GM18951 (cell line): ENCODE results near the gene USP24.

Experiments
- POLR2A ChIP-seq: IDR thresholded peaks from 4 replicates; pipeline ENCODE4 v1.6.1; 2011; ENCODE audit warnings: mild to moderate bottlenecking; ENCODE audit not compliant: insufficient read length, insufficient read depth; ENCODE audit errors: extremely low read depth
- in situ Hi-C: fragments of 300-500 bp; cut with MboI; formaldehyde crosslinking; loops from one replicate; pipeline ENCODE4 v1.12.0; 2022; ENCODE audit warnings: low sequenced_read_pairs, mixed read lengths, inconsistent platforms; ENCODE audit not compliant: unreplicated experiment

Gene USP24

GRCh38 chr1:55044617-55045397 lies 170.4 kb downstream of the USP24 start:
- TF ChIP-seq POLR2A, result no peak
- in situ Hi-C loops, result no loop called here

- no peak for TF ChIP-seq POLR2A
- in situ Hi-C loops, result no loop called here
These were observed 171.4 kb downstream of the USP24 start for GRCh38 chr1:55043726-55044125.

DNA sequence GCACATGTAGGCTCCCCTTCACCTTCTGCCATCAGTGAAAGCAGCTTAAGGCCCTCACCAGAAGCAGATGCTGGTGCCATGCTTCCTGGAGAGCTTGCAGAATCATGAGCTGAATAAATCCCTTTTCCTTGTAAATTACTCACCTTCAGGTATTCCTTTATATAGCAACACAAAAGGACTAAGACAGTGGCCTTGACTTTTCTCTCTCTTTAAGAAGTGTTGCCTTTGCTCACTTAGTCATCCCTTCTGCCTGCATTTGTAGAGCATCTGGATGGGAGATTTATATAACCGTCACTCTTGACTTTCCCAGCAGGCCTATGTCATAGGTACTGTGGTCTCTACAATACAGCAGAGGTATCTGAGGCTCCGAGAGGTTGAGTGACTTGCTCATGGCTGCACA lies 172.2 kb downstream of the USP24 start:
- TF ChIP-seq POLR2A, result no peak
- in situ Hi-C loops, result no loop called here

GRCh38 chr1:55041613-55042012 lies 173.6 kb downstream of the USP24 start:
- in situ Hi-C loops, result no loop called here
- TF ChIP-seq POLR2A, result no peak

DNA sequence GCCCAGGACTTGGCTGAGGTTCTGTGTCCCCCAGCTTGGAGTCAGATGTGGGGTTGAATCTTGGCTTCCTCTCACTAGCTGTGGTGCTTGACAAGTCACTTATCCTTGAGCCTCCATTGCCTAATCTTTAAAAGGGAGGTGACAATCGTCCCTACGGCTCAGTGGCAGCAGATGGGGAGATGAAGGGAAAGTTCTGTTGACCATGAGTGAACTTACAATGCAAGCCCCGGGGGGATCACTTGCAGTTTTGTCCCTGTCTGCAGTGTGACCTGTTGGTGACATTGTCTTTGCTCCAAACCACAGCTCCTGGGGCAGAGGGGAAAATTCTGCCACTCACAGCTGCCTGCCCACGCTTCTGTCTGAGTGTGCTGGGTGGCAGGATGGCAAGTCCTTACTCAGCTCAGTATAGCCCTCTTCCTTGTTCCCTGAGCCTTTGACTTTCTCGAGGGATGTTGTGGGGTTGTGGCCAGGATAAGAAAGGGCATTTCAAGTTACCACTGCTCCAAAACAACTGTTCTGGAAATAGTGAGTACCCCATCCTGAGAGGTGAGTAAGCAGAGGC lies 174.2 kb downstream of the USP24 start:
- TF ChIP-seq POLR2A, result no peak
- in situ Hi-C loops, result no loop called here

DNA sequence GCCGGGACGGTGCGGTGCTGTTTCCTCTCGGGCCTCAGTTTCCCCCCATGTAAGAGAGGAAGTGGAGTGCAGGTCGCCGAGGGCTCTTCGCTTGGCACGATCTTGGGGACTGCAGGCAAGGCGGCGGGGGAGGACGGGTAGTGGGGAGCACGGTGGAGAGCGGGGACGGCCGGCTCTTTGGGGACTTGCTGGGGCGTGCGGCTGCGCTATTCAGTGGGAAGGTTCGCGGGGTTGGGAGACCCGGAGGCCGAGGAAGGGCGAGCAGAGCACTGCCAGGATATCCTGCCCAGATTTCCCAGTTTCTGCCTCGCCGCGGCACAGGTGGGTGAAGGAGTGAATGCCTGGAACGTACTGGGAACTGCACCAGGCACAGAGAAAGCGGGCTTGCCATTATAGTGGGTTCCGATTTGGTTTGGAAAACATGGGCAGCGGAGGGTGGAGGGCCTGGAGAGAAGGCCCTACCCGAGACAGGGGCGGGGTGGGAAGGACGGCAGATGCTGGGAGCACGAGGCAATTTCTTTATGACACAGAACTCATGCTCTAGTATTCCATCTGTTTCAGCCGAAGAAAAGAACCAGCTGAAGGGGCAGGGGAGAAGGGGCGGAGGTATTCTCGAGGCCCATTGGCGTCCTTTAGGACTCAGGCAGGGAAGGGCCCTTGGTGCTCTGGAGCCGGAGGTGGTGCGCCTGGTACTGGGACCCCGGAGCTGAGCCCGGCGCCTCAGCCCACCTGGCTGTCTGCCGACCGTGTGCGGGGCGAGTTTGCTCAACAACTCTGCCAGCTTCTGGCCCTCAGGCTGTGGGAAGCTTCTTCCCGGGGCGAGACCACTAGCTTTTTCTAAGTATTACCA lies 174.9 kb downstream of the USP24 start:
- TF ChIP-seq POLR2A, result no peak
- in situ Hi-C loops, result no loop called here

DNA sequence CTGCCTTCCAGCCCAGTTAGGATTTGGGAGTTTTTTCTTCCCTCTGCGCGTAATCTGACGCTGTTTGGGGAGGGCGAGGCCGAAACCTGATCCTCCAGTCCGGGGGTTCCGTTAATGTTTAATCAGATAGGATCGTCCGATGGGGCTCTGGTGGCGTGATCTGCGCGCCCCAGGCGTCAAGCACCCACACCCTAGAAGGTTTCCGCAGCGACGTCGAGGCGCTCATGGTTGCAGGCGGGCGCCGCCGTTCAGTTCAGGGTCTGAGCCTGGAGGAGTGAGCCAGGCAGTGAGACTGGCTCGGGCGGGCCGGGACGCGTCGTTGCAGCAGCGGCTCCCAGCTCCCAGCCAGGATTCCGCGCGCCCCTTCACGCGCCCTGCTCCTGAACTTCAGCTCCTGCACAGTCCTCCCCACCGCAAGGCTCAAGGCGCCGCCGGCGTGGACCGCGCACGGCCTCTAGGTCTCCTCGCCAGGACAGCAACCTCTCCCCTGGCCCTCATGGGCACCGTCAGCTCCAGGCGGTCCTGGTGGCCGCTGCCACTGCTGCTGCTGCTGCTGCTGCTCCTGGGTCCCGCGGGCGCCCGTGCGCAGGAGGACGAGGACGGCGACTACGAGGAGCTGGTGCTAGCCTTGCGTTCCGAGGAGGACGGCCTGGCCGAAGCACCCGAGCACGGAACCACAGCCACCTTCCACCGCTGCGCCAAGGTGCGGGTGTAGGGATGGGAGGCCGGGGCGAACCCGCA lies 175.7 kb downstream of the USP24 start, which contains the start of gene PCSK9:
Gene PCSK9 (plus strand): TSS at position 207 of the 741 bp plus-strand sequence. CDS start 290 bp downstream, at position 497.
- TF ChIP-seq POLR2A, result no peak
- in situ Hi-C loops, result no loop called here

DNA sequence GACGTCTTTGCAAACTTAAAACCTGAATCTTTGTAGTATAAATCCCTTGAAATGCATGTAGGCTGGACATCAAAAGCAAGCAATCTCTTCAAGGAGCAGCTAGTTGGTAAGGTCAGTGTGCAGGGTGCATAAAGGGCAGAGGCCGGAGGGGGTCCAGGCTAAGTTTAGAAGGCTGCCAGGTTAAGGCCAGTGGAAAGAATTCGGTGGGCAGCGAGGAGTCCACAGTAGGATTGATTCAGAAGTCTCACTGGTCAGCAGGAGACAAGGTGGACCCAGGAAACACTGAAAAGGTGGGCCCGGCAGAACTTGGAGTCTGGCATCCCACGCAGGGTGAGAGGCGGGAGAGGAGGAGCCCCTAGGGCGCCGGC lies 176.2 kb downstream of the USP24 start:
- no peak for TF ChIP-seq POLR2A
- in situ Hi-C loops, result no loop called here

DNA sequence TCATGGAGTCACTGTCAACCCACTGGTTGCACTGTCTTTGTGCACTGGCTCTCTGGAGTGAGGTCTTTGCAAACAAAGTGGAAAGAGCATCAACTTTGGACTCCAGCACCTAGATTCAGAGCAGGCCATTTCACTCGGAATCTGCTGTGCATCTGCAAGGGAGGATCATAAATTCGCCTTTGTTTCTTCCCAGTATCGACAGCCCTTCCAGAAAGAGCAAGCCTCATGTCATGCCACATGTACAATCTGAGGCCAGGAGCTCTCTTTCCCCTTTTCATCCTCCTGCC lies 176.7 kb downstream of the USP24 start:
- no peak for TF ChIP-seq POLR2A
- in situ Hi-C loops, result no loop called here

DNA sequence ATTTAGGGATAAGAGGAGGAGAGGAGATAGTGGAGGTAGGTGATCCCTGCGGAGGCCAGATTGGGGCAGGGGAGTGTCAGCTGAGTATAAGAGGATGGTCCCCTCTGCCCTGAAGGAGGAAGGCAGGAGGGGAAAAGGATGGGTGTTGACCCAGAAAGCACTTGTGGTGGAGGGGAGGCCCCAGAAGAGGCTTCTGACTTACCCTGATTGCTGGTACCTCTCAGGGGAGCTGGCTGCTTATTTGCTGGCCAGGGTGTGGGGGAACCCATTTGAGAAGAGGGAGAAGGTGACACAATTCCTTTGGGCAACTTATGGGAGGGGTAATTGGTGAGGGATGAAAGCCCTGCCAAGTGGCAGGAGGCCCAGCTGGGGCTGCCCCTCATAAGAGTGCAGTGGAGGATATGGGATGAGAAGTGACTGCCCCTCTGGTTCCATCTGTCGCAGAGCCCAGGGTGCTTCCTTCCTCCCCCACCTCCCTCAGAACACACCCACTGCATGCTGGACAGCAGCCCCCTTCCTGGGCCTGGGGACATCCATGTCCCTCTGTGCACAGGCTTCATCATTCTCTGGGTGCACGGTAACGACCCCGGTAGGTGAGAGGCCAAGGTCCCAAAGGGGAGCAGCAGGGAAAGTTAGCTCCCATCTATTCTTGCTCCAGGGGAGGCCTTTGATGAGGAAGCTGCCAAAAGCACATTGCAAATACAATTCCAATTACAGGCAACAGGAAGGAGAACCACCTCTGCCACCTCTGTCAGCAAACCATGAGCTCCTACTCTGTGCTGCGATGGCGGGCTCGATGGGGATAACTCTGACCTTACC lies 177.2 kb downstream of the USP24 start:
- TF ChIP-seq POLR2A, result no peak
- in situ Hi-C loops, result no loop called here

DNA sequence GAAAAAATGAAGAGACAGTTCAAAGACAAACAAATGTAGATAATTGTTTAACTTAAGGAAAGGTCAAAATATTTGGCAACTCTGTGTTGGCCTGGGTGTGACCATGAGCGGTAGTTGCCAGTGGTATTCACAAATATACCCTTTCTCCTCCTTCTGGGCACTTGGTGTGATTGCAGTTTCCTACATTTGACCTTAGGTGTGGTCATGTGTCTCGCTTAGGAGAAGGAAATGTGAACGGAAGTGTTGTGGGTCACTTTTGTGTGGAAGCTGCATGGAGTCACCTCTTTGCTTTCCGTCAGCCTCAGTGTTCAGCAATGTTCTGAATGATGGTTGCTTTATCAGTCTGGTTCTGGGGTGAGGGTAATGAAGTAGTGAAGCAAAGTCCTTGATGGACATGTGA lies 179.3 kb downstream of the USP24 start:
- TF ChIP-seq POLR2A, result no peak

DNA sequence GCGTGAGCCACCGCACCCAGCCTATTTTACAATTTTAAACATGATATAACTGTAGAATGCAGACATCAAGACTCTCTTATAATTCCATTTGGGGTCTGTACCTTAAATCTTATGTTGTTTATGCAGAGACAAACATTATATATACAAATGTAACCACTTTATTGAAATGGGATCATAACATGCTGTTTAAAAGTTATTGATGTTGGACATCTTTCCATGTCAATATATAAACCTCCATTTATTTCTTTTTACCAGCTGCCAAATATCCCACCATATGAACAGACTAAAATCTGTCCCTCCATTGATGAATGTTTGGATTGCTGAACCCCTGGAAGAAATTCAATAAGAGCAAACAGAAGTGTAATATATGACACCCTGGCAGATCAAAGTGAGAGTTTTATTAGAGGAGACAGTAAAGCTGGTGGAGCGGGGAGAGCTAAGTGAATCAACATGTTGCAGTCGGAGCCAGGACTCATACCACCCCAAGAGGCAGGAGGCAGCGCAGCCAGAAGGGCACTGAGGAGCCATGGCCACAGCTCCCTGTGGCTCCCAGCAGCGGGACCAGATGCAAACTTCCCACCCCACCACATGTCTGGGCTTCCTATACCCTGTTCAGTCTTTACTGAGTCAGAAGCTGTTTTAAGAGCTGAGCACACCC lies 180.6 kb downstream of the USP24 start:
- no peak for TF ChIP-seq POLR2A
- in situ Hi-C loops, result no loop called here

More for the DNA sequence above, 179.3 kb downstream of the USP24 start:
- in situ Hi-C loops, result no loop called here
